HG02885 (cell line): ENCODE results near the gene CACNG3.
"Not testable (repeated sequence)": the region's sequence is repeated elsewhere in the genome, so short reads cannot be mapped to it uniquely, and the experiment has no call there.

Experiments used
- ATAC-seq: cut with Tn5 transposase; IDR thresholded peaks from one replicate; pipeline ENCODE4 v1.9.1; 2021; ENCODE audit warnings: mild to moderate bottlenecking; ENCODE audit not compliant: unreplicated experiment, poor library complexity

Gene CACNG3

GRCh38 chr16:24273508-24274182, 17.5 kb downstream of the CACNG3 start:
- ATAC-seq, result no peak

DNA sequence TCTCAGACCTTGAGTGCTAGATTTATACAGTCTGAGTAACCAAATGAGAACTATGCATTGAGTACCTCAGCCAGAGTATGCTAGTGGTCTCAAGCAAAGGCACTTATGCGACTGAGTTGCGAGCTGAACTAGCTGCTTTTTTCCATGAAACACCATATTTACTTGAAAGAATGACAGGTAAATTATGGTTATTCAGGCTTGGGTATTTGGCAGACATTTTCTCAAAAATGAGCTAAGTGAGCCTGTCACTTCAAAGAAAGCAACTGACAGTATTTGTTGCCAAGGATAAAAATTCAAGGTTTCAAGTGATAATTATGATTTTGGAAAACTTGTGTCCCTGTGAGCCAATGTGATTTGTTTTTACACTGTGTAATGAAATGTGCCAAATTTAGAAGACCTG, 19.3 kb downstream of the CACNG3 start:
- ATAC-seq, result no peak

DNA sequence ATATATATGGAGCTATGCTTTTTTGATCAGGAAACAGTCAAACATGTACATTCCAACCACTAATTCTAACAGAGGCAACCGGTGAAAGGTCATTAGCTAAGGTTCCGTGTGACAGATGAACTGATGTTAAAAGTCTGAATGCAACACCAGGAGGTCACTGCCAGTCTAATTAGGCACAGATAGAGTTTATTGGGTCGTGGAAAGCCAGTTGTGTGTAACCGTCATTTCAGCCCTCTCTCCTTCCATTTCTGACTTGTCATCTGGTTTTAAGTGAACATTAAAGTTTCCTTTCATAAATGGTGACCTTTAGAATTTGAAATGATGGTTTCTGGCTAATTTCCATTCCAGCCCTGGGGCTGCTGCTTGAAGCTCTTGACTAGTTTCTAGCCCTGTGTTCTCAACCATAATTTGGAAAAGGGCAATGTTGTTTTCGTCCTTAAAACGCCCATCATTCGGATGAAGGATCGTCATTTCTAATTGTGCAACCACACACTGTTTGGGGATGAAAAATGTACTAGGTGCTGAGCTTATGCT, 23.9 kb downstream of the CACNG3 start:
- ATAC-seq, result no peak

GRCh38 chr16:24281466-24281865, 25.3 kb downstream of the CACNG3 start:
- no peak for ATAC-seq

GRCh38 chr16:24282141-24282540, 26.0 kb downstream of the CACNG3 start:
- ATAC-seq, result no peak

DNA sequence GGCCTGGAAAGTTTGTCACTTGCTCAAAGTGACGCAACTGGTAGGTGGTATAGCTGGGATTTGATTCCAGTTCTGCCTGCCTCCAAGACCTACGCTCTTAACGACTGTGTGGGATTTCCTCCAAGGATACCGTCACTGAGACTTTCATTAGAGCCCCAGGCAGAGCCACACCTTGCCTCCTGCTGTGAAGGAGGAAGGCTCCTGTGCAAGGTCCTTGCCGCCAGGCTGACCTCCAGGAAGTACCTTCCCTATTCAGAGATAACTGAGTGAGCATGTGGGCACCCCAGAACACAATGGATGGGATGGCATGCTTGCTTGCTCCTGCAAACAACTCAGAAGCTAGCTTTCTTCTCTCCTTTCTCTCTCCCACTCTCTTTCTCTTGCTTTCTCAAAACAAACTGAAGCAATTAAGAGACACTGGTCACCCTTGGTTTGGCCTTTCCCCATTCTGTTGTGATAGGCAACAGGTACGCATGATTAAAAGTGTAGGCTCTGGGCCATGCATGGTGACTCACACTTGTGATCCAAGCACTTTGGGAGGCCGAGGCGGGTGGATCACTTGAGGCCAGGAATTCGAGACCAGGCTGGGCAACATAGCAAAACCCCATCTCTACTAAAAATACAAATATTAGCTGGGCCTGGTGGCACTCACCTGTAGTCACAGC, 30.7 kb downstream of the CACNG3 start:
- no peak for ATAC-seq

GRCh38 chr16:24288516-24288915, 32.4 kb downstream of the CACNG3 start:
- ATAC-seq, result no peak

DNA sequence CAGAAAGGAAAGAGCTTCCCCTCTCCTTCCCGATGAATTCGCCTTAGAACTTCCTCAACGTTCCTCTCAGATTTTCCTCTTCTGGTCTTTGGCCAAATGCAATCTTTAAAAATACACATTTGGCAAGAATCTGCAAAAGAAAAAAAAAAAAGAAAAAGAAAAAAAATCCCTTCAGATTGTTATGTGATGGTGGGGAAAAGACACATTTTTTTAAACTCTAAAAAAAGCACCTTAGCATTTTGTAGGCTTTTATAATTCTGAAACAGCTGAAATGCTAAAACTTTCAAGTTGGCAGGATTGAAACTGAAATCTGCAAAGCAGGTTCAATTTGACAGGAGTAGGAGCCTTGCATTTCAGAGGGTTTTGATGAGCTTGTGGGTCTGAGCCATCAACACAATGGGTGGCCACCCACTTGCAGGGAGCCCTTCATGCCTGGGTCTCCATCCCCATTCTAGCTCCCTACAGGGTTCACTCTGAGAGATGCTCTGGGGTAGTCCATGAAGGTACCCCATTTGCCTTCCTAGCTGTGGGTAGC, 33.1 kb downstream of the CACNG3 start:
- ATAC-seq, result no peak

DNA sequence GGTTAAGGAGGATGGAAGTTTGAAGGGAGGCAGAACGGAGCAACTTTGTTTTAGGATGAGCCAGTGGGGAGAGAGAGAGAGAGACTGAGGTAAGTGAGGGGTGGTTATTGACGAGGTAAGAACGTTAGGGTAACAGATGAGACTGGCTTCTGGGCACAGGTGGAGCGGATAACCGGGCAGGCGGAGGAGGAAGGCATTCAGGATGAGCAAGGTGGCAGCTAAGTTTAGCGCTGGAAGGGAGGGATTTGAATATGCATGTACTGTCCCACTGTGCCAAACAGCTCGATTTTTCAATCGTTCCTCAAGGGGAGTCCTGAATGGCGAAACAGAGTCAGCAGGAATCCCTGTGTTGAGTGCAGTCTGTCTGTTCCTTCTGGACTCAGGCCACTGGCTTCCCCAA, 35.8 kb downstream of the CACNG3 start:
- ATAC-seq, result no peak

DNA sequence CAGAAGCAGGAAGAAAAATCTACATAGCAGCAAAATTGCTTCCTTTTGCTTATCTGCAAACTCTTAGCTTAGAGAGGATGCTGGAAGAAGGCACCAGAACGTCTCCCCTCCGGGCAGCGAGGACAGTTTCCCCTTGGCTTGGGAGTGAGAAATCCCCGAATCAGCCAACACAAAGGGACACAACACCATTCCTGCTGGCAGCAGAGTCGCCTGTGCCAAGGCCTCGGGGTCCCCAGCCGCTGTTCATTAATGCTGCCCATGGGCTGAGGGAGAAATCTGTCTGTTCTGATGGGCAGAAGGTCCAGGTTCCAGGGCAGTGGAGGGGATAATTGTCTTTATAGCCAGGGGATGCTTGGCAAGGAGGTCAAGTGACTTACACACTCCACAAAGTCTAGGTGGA, 38.0 kb downstream of the CACNG3 start:
- no peak for ATAC-seq

DNA sequence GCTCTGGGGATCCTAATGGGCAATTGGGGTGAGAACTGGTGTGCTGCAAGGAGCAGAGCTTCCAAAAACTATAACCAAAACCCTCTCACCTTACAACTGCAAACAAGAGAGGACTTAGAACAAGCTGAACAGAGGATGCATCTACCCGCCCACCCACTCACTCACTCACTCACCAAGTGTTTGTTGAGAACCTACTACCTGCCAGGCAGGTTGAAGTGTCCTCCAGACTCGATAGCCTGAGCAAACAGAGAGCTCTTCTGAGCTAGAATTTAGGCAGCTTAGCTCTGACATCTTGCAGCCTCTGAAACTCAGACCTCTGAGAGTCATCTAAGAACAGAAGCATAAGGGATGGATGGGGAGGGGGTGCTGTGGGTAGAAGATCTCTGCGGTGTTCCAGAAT, 41.2 kb downstream of the CACNG3 start:
- no peak for ATAC-seq

- ATAC-seq, result no peak
Observed at GRCh38 chr16:24298548-24299167, 42.5 kb downstream of the CACNG3 start.

DNA sequence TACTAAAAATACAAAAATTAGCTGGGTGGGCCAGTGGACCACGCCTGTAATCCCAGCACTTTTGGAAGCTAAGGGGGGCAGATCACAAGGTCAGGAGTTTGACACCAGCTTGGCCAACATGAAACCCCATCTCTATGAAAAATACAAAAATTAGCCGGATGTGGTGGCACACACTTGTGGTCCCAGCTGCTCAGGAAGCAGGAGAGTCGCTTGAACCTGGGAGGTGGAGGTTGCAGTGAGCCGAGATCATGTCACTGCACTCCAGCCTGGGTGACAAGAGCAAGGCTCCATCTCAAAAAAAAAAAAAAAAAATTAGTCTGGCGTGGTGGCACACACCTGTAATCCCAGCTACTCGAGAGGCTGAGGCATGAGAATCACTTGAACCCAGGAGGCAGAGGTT, 44.6 kb downstream of the CACNG3 start:
- not testable (repeated sequence) for ATAC-seq

- no peak for ATAC-seq
Observed at GRCh38 chr16:24302636-24303035, 46.5 kb downstream of the CACNG3 start.

- no peak for ATAC-seq
Observed at GRCh38 chr16:24308200-24308599, 52.1 kb downstream of the CACNG3 start.

DNA sequence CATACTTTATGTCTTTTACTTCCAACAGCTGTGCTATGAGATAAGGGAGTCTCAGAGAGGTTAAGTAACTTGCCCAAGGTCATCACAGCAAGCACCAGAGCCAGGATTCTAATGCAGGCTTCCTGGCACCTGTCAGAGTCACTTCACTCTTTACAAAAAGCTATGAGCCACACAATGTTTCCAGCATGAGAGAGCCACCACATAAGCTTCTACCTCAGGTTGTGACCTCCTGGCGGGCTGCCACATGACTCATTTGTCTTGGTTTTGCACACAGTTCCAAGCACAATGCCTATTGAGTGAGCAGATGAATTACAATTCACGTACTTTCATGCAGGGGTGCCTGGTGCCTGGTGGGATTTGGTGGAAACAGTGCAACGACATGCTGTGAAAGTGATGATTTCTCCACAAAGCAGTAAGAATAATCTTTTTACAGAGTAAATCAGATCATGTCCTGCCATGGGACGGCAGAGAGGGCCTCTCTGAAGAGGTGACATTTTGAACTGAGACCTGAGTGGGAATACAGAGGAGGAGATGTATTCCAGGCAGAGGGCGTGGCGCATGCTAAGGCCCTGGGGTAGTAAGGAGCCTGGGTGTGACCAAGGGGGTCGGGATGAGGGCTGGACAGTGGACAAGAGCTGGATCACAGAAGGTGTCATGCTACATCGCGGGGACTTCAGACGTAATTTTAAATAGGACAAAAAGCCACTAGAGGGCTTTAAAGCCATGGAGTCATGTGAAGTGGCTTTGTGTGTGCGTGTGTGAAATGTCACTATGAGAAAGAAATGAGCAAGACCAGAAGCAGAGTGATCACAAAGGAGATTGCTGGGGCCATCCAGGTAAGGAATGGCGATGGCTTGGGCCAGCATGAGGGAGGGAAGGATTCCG, 53.4 kb downstream of the CACNG3 start:
- no peak for ATAC-seq

DNA sequence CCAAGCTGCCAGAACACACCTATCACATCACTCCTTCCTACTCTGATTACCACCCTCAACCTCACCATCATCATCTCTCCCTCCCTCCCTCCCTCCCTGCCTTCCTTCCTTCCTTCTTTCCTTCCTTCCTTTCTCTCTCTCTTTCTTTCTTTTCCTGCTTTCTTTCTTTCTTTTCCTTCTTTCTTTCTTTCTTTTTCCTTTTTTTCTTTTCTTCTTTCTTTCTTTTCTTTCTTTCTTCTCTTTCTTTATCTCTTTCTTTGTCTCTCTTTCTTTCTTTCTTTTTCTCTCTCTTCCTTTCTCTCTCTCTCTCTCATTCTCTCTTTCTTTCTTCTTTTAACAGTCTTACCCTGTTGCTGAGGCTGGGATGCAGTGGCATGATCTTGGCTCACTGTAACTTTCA, 59.2 kb downstream of the CACNG3 start:
- ATAC-seq, result no peak

GRCh38 chr16:24318680-24319079, 62.5 kb downstream of the CACNG3 start:
- ATAC-seq, result no peak

GRCh38 chr16:24319126-24319814, 63.1 kb downstream of the CACNG3 start:
- ATAC-seq, result no peak

DNA sequence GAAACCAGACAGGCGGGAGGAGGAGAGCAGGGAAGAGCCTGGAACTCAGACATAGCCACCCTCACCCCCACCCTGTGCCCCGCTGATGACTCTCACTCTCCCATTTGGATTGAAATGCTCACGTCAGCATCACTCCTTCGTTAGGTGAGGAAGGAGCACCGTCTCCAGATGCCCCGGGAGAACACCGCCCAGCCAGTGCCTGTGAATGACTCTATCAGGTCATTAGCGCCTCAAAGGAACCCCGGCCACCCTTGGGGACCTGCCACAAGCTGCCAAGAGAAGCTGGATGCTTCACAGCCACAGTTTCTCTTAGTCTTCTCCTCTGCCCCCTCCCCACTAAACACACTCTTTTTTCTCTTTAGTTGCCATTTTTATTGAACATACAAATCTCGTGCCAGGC, 66.0 kb downstream of the CACNG3 start:
- no peak for ATAC-seq
